Measurements from ENCODE around the gene BSCL2.

The BSCL2 gene

GRCh38 chr11:62708392-62708791, 1.2 kb upstream of the BSCL2 start:
- no peak for ATAC-seq
- TF ChIP-seq BACH2 (CRISPR knock-in tag; IDR thresholded peaks at IDR 0.05; ENCODE audit: borderline replicate concordance) (no peak), ZFP3 (CRISPR knock-in tag; IDR thresholded peaks at IDR 0.05) (no peak), ZC3H10 (CRISPR knock-in tag; IDR thresholded peaks at IDR 0.05) (no peak), ZNF70 (CRISPR knock-in tag; IDR thresholded peaks at IDR 0.05) (no peak), ZFP30 (CRISPR knock-in tag; IDR thresholded peaks at IDR 0.05) (no peak), OSR1 (CRISPR knock-in tag; IDR thresholded peaks at IDR 0.05) (no peak), SNAI2 (CRISPR knock-in tag; IDR thresholded peaks at IDR 0.05) (no peak), ISL1 (CRISPR knock-in tag; IDR thresholded peaks at IDR 0.05) (no peak), CSDC2 (CRISPR knock-in tag; IDR thresholded peaks at IDR 0.05) (no peak)
- TF ChIP-seq, protein P1, sequence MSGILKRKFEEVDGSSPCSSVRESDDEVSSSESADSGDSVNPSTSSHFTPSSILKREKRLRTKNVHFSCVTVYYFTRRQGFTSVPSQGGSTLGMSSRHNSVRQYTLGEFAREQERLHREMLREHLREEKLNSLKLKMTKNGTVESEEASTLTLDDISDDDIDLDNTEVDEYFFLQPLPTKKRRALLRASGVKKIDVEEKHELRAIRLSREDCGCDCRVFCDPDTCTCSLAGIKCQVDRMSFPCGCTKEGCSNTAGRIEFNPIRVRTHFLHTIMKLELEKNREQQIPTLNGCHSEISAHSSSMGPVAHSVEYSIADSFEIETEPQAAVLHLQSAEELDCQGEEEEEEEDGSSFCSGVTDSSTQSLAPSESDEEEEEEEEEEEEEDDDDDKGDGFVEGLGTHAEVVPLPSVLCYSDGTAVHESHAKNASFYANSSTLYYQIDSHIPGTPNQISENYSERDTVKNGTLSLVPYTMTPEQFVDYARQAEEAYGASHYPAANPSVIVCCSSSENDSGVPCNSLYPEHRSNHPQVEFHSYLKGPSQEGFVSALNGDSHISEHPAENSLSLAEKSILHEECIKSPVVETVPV (CRISPR knock-in tag; IDR thresholded peaks at IDR 0.05) = no peak
- TF ChIP-seq, protein P2, sequence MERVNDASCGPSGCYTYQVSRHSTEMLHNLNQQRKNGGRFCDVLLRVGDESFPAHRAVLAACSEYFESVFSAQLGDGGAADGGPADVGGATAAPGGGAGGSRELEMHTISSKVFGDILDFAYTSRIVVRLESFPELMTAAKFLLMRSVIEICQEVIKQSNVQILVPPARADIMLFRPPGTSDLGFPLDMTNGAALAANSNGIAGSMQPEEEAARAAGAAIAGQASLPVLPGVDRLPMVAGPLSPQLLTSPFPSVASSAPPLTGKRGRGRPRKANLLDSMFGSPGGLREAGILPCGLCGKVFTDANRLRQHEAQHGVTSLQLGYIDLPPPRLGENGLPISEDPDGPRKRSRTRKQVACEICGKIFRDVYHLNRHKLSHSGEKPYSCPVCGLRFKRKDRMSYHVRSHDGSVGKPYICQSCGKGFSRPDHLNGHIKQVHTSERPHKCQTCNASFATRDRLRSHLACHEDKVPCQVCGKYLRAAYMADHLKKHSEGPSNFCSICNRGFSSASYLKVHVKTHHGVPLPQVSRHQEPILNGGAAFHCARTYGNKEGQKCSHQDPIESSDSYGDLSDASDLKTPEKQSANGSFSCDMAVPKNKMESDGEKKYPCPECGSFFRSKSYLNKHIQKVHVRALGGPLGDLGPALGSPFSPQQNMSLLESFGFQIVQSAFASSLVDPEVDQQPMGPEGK (CRISPR knock-in tag; IDR thresholded peaks at IDR 0.05; ENCODE audit: borderline replicate concordance) = no peak
- TF ChIP-seq, protein P3, sequence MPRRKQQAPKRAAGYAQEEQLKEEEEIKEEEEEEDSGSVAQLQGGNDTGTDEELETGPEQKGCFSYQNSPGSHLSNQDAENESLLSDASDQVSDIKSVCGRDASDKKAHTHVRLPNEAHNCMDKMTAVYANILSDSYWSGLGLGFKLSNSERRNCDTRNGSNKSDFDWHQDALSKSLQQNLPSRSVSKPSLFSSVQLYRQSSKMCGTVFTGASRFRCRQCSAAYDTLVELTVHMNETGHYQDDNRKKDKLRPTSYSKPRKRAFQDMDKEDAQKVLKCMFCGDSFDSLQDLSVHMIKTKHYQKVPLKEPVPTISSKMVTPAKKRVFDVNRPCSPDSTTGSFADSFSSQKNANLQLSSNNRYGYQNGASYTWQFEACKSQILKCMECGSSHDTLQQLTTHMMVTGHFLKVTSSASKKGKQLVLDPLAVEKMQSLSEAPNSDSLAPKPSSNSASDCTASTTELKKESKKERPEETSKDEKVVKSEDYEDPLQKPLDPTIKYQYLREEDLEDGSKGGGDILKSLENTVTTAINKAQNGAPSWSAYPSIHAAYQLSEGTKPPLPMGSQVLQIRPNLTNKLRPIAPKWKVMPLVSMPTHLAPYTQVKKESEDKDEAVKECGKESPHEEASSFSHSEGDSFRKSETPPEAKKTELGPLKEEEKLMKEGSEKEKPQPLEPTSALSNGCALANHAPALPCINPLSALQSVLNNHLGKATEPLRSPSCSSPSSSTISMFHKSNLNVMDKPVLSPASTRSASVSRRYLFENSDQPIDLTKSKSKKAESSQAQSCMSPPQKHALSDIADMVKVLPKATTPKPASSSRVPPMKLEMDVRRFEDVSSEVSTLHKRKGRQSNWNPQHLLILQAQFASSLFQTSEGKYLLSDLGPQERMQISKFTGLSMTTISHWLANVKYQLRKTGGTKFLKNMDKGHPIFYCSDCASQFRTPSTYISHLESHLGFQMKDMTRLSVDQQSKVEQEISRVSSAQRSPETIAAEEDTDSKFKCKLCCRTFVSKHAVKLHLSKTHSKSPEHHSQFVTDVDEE (CRISPR knock-in tag; IDR thresholded peaks at IDR 0.05) = no peak

DNA sequence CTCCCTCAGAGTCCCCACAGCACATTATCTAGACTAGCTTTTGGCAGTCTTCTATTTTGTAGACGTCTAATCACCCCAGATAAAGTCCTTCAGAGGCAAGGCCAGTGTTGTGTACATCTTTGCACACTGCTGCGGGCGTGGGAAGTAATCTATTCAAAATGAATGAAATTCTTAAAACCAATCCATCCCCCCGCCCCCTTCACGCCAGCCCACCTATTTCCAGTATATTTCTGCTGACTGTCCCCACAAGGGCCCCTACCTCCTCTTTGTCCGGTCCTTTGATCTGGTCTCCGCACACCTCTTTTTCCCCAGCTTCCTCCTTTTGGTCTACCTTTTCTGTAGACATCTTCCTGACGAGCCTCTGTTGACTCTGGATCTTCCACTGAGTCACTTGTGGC, 375 bp downstream of the BSCL2 start:
- no peak for ATAC-seq

More for the DNA sequence above, 375 bp downstream of the BSCL2 start:
- TF ChIP-seq OSR1 (CRISPR knock-in tag; IDR thresholded peaks at IDR 0.05) (no peak), BACH2 (CRISPR knock-in tag; IDR thresholded peaks at IDR 0.05; ENCODE audit: borderline replicate concordance) (no peak), ZNF8 (CRISPR knock-in tag; IDR thresholded peaks at IDR 0.05) (no peak), TOX (CRISPR knock-in tag; IDR thresholded peaks at IDR 0.05; ENCODE audit: borderline replicate concordance) (no peak), ESRRG (CRISPR knock-in tag; IDR thresholded peaks at IDR 0.05) (no peak), RARB (CRISPR knock-in tag; IDR thresholded peaks at IDR 0.05) (no peak), ZFP30 (CRISPR knock-in tag; IDR thresholded peaks at IDR 0.05) (no peak), ARNTL (CRISPR knock-in tag; IDR thresholded peaks at IDR 0.05; ENCODE audit: borderline replicate concordance, low read depth) (no peak), CREB5 (CRISPR knock-in tag; IDR thresholded peaks at IDR 0.05; ENCODE audit: low read depth) (no peak), ZFP3 (CRISPR knock-in tag; IDR thresholded peaks at IDR 0.05) (no peak), ZC3H10 (CRISPR knock-in tag; IDR thresholded peaks at IDR 0.05) (no peak), ZNF70 (CRISPR knock-in tag; IDR thresholded peaks at IDR 0.05) (no peak), POU6F1 (CRISPR knock-in tag; IDR thresholded peaks at IDR 0.05; ENCODE audit: borderline replicate concordance, low read depth) (no peak), ISL1 (CRISPR knock-in tag; IDR thresholded peaks at IDR 0.05) (no peak)
- TF ChIP-seq, protein P3 (CRISPR knock-in tag; IDR thresholded peaks at IDR 0.05) = no peak
- TF ChIP-seq, protein P2 (CRISPR knock-in tag; IDR thresholded peaks at IDR 0.05; ENCODE audit: borderline replicate concordance) = no peak
- TF ChIP-seq, protein P1 (CRISPR knock-in tag; IDR thresholded peaks at IDR 0.05) = no peak
